ENCODE results near the gene SP6.
A peak's percentile ranks its signal among the peaks of the same experiment; 100 is the strongest.

DNA sequence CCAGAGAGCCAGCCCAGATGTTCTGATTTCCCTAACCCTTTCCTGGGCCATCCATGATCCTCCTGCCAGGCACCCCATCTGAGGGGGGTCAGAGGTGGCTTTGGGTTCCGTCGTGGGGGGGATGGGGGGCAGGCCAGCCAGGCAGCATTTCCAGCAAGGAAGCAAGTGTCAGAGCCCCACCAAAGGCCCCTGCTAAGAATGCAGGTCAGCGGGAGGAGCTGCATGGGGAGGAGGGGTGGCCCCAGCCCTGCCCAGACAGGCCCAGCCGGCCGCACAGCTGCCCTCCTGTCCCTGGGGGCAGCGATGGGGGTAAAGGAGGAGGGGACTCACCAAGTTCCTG is 7.6 kb downstream of the SP6 start:
- no peak for TF ChIP-seq POLR2A (IDR thresholded peaks at IDR 0.05)
- TF ChIP-seq, protein P1, sequence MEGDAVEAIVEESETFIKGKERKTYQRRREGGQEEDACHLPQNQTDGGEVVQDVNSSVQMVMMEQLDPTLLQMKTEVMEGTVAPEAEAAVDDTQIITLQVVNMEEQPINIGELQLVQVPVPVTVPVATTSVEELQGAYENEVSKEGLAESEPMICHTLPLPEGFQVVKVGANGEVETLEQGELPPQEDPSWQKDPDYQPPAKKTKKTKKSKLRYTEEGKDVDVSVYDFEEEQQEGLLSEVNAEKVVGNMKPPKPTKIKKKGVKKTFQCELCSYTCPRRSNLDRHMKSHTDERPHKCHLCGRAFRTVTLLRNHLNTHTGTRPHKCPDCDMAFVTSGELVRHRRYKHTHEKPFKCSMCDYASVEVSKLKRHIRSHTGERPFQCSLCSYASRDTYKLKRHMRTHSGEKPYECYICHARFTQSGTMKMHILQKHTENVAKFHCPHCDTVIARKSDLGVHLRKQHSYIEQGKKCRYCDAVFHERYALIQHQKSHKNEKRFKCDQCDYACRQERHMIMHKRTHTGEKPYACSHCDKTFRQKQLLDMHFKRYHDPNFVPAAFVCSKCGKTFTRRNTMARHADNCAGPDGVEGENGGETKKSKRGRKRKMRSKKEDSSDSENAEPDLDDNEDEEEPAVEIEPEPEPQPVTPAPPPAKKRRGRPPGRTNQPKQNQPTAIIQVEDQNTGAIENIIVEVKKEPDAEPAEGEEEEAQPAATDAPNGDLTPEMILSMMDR (IDR thresholded peaks at IDR 0.05) = peak in 1 of 6 experiments; percentile 5

Data from thyroid gland (tissue), 4 donors.